PC-3 (cell line): ENCODE data around the gene TPPP.

Experiments used
- CTCF ChIP-seq: fragments of 300-600 bp; sonication (generic); conservative IDR thresholded peaks from 2 replicates; pipeline ENCODE4 v1.5.1; 2017; ENCODE audit warnings: antibody characterized with exemption, low read depth, mild to moderate bottlenecking, low read length
- EZH2phosphoT487 ChIP-seq: fragments of 300-600 bp; sonication (generic); IDR thresholded peaks from 2 replicates; pipeline ENCODE4 v1.6.1; 2018; ENCODE audit warnings: mild to moderate bottlenecking, antibody characterized with exemption, low read length, borderline replicate concordance

GRCh38 chr5:672329-673160, 20.6 kb downstream of the TPPP start:
- TF ChIP-seq CTCF: no peak
- no peak for TF ChIP-seq EZH2phosphoT487
